Measurements from ENCODE around the gene SLC18A3.

Gene SLC18A3

GRCh38 chr10:49595713-49596492 is 14.2 kb upstream of the SLC18A3 start:
- in situ Hi-C loops (cut with HindIII; ENCODE audit: low sequenced_read_pairs), result no loop called here

- in situ Hi-C loops (cut with HindIII; ENCODE audit: low sequenced_read_pairs), result no loop called here
Observed at GRCh38 chr10:49596493-49596809, 13.7 kb upstream of the SLC18A3 start.

GRCh38 chr10:49596836-49597235 is 13.3 kb upstream of the SLC18A3 start:
- in situ Hi-C loops (cut with HindIII; ENCODE audit: low sequenced_read_pairs), result no loop called here

- in situ Hi-C loops (cut with HindIII; ENCODE audit: low sequenced_read_pairs), result no loop called here
Observed at GRCh38 chr10:49597426-49598163, 12.5 kb upstream of the SLC18A3 start.

- in situ Hi-C loops (cut with HindIII; ENCODE audit: low sequenced_read_pairs), result no loop called here
Observed at GRCh38 chr10:49598164-49598856, 11.8 kb upstream of the SLC18A3 start.

- in situ Hi-C loops (cut with HindIII; ENCODE audit: low sequenced_read_pairs), result no loop called here
Observed at GRCh38 chr10:49598986-49599385, 11.1 kb upstream of the SLC18A3 start.

- in situ Hi-C loops (cut with HindIII; ENCODE audit: low sequenced_read_pairs), result no loop called here
Observed at GRCh38 chr10:49599546-49599945, 10.6 kb upstream of the SLC18A3 start.

- in situ Hi-C loops (cut with HindIII; ENCODE audit: low sequenced_read_pairs), result no loop called here
Observed at GRCh38 chr10:49600046-49600445, 10.1 kb upstream of the SLC18A3 start.

- in situ Hi-C loops (cut with HindIII; ENCODE audit: low sequenced_read_pairs), result no loop called here
Observed at GRCh38 chr10:49600781-49601400, 9.2 kb upstream of the SLC18A3 start.

GRCh38 chr10:49601857-49602256 is 8.3 kb upstream of the SLC18A3 start:
- in situ Hi-C loops (cut with HindIII; ENCODE audit: low sequenced_read_pairs), result no loop called here

GRCh38 chr10:49602380-49603023 is 7.6 kb upstream of the SLC18A3 start:
- in situ Hi-C loops (cut with HindIII; ENCODE audit: low sequenced_read_pairs), result no loop called here

GRCh38 chr10:49605216-49605938 is 4.7 kb upstream of the SLC18A3 start:
- in situ Hi-C loops (cut with HindIII; ENCODE audit: low sequenced_read_pairs), result no loop called here

GRCh38 chr10:49605939-49606509 is 4.1 kb upstream of the SLC18A3 start:
- in situ Hi-C loops (cut with HindIII; ENCODE audit: low sequenced_read_pairs), result no loop called here

GRCh38 chr10:49606981-49607535 is 3.1 kb upstream of the SLC18A3 start:
- in situ Hi-C loops (cut with HindIII; ENCODE audit: low sequenced_read_pairs), result no loop called here

- in situ Hi-C loops (cut with HindIII; ENCODE audit: low sequenced_read_pairs), result no loop called here
Observed at GRCh38 chr10:49608166-49609005, 1.7 kb upstream of the SLC18A3 start.

- in situ Hi-C loops (cut with HindIII; ENCODE audit: low sequenced_read_pairs), result no loop called here
Observed at GRCh38 chr10:49609006-49609282, 1.2 kb upstream of the SLC18A3 start.

GRCh38 chr10:49609283-49610113 is 612 bp upstream of the SLC18A3 start:
- in situ Hi-C loops (cut with HindIII; ENCODE audit: low sequenced_read_pairs), result no loop called here

Data from DLD1 (cell line).